Stimulated activated naive CD8-positive, alpha-beta T cell treated with anti-CD3 and anti-CD28 coated beads, Interleukin-15, Interleukin-2, amounts not matched to agents 100 U/mL and 50 U/mL, for 24 hours (primary cell): ENCODE data around the gene DISC1.
A peak's percentile ranks its signal among the peaks of the same experiment; 100 is the strongest.

Experiments used
- ATAC-seq: fragments of 150-1000 bp; cut with Tn5 transposase; one replicate; pipeline ENCODE4 v1.10.0; 2021
- DNase-seq: peaks from one replicate; pipeline ENCODE4 v3.0.0; 2021

DISC1 gene

DNA sequence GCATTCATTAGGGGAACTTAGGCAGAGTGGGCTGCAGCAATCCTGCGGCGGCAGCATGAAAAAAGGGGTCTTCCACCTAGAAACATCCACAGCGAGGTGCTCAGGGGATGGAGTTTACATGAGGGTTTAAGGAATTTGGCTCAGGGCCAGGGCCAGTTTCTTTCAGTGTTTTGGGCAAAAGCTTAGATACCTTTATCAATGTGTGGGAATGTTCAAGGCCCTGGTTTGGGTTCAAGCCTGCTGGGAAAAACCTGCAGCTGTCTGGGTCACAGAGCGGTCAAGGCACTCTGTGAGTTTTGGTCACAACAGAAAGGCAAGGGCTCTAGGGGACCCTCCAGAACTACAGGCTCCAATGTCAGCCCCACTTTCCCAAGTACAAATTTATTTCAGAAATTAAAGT, 230.3 kb downstream of the DISC1 start:
- ATAC-seq (no peak), DNase-seq (no peak)

DNA sequence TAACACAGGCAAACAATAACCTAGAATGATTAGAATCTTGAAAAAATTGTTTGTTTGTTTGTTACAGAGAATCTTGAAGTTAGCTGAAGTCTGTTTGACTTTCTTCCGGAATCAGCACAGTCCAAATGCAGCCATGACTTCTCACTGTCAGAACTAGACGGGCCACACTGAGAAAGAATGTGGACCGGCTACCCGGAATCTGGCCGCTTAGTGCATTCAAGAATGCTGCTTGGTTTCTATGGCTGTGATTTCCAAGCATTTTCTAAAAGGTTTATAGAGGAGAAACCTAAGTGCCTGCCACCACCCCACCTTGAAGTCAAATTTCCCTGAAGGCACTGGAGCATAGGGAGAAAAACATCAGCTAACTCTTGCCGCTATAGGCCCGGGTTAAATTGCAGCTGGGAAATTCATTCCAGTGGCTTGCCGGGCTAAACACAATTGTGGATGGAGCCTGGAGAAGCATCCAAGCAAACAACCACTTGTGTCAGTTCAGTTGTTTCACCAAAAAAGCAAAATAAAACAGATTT, 231.1 kb downstream of the DISC1 start:
- ATAC-seq (no peak), DNase-seq (no peak)

DNA sequence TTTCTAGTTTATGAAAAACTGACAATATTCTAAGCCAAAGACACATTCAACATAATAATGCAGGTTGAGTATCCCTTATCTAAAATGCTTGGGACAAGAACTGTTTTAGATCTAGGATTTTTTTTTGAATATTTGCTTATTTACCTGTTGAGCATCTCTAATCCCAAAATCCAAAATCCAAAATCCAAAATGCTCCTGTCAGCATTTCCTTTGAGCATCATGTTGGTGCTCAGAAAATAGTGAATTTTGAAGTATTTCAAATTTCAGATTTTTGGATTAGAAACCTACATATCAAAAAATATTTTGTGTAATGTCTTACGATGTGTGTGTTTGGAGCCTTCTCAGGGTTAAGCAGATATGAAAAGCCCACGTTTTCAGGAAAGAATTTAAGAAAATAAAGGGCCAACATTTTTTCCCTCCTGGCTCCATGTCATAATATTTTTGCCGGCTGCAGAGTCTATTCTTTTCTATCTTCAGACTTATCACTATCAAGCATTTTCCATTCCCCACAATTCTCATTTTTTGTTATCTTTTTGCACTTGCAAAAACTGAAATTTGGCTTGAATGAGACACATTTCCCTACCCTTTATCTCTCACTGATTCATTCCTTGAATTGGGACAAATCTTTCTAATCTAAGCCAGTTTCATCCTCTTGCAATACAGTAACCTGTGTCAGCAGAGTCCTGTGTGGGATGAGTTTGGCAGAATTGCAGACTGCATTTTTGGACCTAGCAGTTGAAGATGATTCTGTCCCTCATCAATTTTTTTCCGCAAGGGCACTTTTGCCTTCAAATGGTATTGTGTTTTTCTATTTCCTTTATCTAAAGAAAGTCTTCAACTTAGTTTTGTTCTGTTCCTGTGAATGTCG, 233.9 kb downstream of the DISC1 start:
- DNase-seq (no peak), ATAC-seq (no peak)

DNA sequence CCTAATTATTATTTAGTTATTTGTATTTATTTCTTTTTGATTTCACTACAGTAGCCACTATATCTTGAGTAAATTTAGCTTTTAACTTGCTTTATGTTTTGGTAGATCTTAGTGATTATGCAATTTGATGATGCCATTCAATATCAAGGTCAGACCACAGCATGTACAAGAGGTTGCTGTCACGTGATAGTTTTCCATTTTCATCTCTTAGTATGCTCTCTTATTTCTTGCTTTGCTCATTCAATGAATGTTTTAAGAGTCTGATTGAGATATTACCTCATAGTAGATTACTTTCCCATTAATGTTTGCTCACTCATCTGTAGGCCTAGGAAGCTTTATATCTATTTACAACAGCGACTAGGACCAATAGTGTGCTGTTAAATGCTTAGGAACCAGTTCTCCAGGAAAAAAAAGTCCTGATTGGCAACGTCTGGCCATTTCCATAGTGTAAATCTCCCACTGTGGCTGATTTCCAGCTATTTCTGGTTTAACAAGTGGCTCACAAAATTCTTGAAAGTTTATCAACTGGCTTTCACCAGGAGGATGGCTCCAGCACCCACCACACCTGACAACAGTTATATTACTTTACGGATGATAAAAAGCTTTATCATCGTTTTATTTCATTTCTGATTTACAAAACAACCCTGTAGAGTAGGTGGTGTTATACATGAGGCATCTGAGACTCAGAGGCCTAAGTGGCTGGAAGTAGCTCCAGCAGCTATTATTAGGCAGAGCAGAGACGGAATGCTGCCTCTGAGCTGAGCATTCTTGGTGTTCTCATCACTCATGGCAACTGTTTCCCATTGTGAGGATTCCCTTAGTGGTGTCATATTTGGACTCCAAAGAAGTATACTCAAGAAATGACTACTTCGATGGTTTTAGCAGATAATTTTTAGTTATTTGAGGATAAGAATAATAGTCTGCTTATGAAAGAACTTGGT, 235.2 kb downstream of the DISC1 start:
- DNase-seq (no peak), ATAC-seq (no peak)

DNA sequence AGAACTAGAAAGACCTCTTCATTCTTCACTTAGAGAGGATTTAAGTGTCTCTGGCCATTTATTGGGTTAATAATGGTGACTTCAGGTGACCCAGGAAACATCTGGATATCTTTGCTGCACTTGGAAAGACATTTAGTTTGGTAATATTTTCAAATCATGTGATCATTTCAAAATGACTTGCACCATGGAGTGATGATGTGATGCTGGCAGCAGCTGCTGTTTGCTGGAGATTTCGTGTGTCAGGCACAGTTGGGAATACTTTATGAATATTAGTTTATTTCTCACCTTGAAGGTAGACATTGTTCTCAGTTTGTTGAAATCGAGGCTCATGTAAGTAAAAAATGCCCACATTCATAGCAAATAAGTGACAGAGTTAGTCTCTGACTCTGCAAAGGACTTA, 236.0 kb downstream of the DISC1 start:
- no peak for DNase-seq
- no peak for ATAC-seq

DNA sequence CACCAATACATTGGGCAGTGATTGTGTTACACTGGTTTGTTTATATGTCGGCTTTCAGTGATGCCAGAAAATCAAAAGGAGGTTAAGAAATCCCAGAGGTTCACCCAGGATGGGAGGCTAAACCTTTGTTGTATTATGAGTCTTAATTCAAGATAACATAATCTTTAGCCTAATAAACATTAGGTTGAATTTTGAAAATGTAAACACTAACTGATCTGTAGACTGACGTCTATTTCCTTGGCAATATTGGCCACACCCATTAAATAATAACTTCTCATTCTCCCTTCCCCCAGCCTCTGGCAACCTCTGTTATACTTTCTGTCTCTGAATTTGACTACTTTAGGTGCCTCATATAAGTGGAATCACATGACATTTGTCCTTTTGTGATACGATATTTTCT, 238.7 kb downstream of the DISC1 start:
- no peak for DNase-seq
- no peak for ATAC-seq

DNA sequence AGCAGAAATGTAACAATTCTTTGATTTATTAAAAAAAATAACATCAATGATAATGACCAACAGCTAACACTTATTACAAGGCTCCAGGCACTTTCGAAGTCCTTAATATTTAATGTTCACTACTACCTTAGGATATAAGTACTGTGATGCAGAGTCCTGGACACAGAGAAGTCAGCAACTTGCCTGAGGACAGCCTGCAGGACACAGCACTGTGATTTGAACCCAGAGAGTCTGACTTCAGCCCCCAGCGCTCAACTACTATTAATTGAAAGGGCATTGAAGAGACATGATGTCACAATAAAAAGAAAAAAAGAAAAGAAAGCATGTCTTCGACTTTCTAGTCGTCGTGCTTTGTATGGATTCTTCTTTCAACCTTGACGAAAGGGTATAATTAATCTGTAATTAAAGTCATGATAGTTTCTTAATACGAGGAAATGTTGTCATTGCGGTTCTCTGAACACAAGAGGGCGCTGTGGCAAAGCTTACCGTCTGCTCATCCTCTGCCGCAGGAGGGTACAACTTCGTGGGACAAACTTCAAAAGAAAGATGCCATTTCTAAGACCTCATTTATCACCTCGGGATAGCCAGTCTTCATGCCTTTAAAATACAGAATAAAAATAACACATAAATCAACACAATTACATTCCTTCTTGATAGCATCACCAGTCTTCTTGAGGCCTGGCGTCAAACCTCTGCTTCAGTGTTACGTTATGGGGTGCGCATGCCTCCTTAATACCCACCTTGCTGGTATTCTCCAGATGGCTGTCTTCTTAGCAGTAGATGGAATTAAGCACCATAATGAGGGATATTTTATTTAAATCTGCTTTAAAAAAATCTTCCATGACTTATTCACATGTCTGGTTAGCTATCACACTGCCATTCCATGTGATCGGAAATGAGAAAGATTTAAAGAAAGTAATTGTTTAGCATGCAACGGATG, 240.1 kb downstream of the DISC1 start:
- peak; percentile 65 for DNase-seq
- ATAC-seq = no peak

DNA sequence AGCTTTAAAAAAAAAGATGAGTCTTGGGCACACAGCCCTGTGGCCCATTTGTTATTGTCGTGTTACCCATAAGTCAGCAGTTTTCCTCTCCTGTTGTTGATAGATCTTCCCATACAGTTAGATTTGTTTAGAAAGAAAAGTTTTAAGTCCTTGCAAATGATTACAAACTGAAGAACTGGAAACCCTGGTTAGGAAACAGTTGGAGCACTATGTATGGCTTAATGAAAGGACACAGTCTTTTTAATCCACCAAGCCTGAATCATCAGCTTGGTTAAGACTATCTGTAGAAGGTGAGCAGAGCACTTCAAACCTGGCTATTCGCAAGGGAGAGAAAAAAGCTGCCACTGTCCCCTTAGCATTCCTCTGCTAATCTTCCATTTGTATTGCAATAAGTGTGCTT, 241.0 kb downstream of the DISC1 start:
- ATAC-seq (no peak), DNase-seq (no peak)

DNA sequence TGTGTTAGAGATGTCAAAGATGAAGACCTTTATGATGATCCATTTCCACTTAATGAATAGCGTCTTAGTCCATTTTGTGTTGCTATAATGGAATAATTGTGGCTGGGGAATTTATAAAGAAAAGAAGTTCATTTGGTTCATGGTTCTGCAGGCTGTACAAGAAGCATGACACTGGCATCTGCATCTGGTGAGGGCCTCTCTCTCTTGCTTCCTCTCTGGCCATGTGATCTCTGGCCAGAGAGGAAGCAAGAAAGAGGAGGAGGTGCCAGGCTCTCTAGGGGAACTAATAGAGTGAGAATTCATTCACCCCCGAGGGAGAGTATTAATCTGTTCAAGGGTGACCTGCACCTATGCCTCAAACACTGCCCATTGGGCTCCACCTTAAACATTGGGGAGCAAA, 242.8 kb downstream of the DISC1 start:
- DNase-seq (no peak), ATAC-seq (no peak)

DNA sequence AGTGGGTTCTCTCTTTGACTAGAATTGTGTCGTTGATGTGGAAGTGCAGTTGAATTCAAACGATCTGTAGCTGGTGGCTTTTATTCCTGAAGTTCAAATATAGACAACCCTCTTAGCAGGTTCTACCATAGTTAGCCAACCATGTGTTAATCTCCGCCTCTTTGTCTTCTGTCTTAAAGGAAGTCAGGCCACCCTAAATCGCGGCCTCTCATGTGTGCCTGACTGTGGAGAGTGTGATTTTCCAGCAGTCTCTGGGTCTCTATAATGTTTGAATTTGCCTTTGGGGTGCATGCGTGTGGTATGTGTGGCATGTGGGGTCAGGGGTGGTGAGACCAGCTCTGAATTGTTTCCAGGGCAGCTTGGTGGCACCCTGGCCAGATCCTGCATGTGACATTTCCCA, 244.9 kb downstream of the DISC1 start:
- ATAC-seq = no peak
- DNase-seq = no peak

DNA sequence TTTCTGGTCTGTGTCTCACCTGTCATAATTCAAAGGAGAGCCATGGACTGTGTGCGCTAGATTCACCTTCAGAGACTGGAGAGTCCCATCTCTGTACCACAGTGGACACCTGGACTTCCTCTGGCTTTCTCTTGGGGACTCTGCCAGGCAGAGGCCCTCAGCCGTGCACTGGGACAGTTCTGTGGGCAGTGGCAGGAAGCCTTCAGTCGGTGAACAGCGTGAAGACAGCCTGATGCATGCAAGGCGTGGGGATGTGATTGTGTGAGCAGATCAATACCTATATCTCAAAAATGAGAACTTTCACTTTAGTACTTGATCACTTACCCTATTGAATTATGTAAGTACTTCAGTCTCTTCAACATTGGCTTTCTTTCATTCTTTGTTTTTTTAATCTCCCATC, 245.3 kb downstream of the DISC1 start:
- DNase-seq (no peak), ATAC-seq (no peak)

DNA sequence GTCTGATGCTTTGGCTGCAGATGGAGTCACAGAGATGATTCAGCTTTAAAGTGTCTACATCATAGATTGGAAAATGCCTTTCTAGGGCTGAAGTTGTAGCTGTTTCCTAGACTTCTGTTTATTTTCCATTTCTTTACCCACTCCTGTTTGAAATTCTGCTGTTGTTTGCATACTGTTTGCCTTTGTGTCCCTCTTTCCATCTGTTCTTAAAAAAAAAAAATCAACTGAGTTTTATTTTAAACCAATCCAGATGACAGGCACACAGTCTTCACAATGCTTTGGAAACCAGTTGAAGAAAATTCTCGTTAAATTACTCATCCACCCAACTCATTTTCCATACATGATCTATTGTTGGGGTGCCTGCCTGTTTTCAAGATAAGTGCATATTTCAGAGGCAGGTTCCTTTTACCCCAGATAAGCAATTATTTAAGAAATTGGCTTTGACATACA, 245.9 kb downstream of the DISC1 start:
- DNase-seq = no peak
- ATAC-seq = no peak

DNA sequence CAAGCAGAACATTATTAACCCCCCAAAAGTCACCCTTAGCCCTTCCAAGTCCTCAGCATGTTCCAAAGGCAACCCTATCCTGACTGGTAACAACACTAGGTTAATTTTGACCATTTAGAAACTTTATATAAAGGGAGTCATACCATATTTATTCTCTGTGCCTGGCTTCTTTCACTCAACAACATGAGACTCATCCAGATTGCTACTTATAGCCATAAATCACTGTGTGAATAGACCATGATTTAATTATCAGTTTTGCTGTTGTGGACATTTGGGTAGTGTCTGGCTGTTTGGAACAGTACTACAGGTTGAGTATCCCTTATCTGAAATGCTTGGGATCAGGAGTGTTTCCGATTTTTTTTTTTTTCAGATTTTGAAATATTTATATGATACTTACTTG, 252.1 kb downstream of the DISC1 start:
- DNase-seq = no peak
- ATAC-seq = no peak

DNA sequence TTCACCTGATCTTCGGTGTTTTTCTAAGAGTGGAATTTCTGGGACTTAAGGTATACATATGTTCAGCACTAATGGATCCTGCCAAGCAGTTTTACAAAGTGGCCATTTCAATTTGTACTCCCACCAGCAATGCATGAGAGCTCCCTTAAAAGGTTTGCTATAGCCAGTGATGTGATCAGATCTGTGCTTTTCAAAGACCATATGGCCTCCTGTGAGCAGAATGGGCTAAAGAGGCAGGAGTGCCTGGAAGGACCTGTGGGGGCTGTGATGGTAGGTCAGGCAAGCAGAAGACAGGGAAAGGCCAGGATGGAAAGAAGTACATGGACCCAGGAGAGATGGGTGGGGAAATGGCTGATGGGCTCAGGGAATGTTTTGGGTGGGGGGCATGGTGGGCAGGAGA, 252.7 kb downstream of the DISC1 start:
- DNase-seq = no peak
- no peak for ATAC-seq

DNA sequence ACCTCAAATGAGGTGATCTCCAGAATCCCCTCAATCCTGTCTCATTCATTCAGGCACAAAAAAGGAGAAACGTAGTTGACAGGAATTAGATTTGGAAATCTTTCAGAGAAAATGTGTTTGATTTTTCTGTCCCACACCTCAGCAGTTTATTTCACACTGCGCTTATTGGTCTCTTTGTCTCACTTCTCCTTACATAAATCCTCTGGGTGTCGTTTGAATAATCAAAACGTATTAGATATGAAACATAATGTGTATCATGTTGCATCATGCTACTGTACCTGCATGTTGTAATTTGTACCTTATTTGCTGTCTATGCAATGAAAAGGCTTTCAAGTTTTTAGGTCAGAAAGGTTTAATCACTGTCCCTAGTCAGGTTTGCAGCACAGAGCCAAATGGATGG, 255.7 kb downstream of the DISC1 start:
- ATAC-seq = no peak
- DNase-seq = no peak

DNA sequence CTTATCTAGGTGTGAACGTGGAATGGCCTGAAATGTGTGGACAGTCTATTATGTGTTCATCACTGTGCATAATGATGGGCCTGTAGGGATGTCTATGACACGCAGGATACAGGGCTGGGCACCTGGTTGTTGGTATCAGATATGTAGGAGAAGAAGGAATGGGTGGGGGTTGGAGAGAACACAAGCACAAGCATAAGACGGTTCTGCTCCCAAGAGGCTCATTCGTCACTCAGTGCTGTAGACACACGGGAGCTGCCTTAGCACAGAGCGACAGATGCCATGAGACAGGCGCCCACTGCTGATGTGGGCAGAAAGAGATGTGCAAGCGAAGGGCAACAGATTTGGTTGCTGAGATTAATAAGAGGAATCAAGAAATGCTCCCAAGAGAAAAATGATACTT, 256.2 kb downstream of the DISC1 start:
- ATAC-seq (no peak), DNase-seq (no peak)

DNA sequence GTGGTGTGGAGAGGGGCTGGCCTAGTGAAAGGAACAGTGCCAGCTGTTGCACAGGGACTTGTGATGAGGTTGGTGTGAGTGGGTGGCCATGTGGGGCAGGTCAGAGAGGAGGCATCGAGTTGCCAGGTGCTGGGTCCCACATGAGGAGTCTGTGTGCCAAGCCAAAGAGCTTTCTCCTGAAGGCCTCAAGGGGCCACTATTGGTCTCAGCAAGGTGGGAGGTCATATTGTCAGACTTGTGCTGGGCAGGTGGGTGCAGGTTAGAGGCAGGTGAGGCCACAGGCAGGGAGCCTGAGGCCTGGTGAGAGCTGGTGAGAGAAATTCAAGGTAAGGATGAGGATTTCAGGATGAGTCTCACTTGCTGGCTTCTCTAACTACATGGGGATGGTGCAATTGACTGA, 256.8 kb downstream of the DISC1 start:
- no peak for ATAC-seq
- no peak for DNase-seq

DNA sequence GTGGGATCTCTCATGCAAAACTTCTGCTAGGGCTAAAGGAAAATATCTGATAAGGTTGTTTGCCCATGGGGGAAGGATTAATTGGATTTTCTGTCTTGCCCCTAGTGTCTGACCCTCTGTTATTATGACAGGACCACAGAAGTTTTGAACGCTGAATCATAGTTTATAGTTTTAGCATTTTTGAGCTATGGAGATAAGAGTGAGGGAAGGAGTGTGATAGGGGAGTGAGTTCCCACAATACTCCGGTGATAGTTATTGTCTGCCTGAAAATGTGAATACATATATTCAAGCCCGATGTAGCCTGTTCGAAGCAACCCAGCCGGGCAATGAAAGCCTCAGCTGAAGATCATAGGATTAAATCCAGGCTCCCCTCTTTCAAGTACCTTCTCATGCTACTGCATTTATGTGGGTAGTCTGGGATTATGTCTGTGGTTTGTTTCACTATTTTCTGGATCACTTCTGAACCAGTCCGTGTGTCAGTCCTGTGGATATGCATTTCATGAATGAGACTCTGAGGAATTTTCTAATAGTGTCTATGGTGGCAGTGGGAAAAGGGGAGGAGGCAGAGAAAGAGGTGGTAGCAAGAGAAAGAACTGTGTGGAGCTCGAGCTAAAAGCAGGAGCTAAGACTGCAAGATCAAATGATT, 258.7 kb downstream of the DISC1 start:
- DNase-seq = no peak
- no peak for ATAC-seq

DNA sequence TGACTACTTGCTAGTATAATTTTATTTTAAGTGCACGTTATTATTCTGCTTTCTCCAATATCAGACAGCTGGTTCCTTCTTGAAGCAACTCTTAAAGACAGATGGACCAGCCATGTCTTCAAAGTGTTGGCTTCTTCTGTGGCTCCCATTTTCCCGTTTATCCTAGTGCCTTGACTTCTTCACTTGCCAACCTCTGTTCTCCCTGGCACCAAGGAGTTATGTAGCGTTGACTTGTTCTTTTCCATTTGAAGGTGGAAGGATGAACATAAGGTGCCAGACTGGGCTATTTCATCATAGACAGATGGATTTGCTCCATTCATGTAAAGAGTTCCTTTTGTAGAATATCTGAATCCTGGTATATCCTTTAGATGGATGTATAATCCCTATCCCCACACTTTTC, 260.6 kb downstream of the DISC1 start:
- ATAC-seq = no peak

DNA sequence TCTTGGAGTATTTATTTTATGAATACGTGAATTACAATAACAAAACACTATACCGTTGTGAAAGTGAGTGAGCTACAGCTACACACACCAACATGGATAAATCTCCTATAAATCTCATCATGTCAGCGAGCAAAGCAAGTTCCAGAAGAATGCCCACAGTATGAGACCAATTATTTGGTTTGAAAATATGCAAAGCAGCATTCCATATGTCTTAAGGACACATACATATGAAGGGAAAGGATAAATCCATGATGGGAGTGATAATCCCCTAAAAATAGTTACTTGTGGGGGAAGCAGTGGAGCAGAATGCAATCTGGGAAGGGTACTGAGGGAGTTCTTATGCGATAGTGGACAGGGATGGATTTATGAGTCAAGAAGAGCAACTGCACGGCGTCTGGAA, 261.3 kb downstream of the DISC1 start:
- no peak for ATAC-seq
- no peak for DNase-seq

More for the DNA sequence above, 260.6 kb downstream of the DISC1 start:
- no peak for DNase-seq

DNA sequence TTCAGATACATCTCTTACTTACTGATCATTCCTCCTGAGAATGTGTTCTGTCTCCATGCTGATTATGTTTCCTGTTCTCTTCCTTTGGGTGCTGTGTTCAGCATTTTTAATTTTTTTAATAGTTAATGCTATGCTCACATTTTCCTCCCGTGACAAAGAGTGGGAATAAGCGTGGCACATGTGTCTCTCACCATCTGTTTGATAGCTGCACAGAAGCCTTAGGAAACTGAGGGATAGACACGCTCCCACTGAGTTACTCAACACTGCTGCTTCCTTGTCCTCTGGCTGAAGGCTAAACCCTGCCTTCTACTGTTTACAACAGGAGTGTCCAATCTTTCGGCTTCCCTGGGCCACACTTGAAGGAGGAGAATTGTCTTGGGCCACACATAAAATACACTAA, 264.2 kb downstream of the DISC1 start:
- DNase-seq = no peak
- no peak for ATAC-seq
